Activated CD4-positive, alpha-beta memory T cell treated with anti-CD3 and anti-CD28 coated beads, Interleukin-2, amount 10 ng/mL, durations not matched to agents 7 days and 5 days (primary cell): ENCODE results near the gene OR2T33. TPM values are rescaled to one million over a fixed set of nuclear protein-coding genes. Genes with fewer than 3 reads are reported as not detected.

Source experiments
- CTCF ChIA-PET: fragments of 350-600 bp; sonication (Branson Sonifier 250); formaldehyde crosslinking; loops from one replicate; lab custom pipeline; 2021; ENCODE audit warnings: antibody characterized with exemption, inconsistent platforms; lab: Charles Lee
- POLR2A ChIA-PET: fragments of 350-600 bp; sonication (Branson Sonifier 250); formaldehyde crosslinking; loops from one replicate; lab custom pipeline; 2021; ENCODE audit warnings: antibody characterized with exemption; lab: Charles Lee
- DNase-seq: peaks from one replicate; pipeline ENCODE4 v3.0.0-alpha.2; 2020
- H3K27ac Mint-ChIP-seq: one replicate; pipeline ENCODE4 v1.8.0; 2021; ENCODE audit warnings: mild to moderate bottlenecking, mixed read lengths
- H3K27me3 Mint-ChIP-seq: one replicate; pipeline ENCODE4 v1.8.0; 2021; ENCODE audit warnings: mixed read lengths
- H3K36me3 Mint-ChIP-seq: one replicate; pipeline ENCODE4 v1.8.0; 2021; ENCODE audit warnings: low read depth, mixed read lengths
- H3K4me1 Mint-ChIP-seq: one replicate; pipeline ENCODE4 v1.8.0; 2021; ENCODE audit warnings: mixed read lengths
- H3K4me3 Mint-ChIP-seq: one replicate; pipeline ENCODE4 v1.8.0; 2021; ENCODE audit warnings: mild to moderate bottlenecking, mixed read lengths
- H3K9me3 Mint-ChIP-seq: one replicate; pipeline ENCODE4 v1.8.0; 2021; ENCODE audit warnings: mixed read lengths
- total RNA-seq, 2 experiments: library from RNA; stranded (reverse); gene quantifications; one replicate each; pipeline ENCODE4 v1.2.3, GENCODE V29; 2021

The OR2T33 gene
- total RNA-seq, 2 experiments from 2014 or later = not detected

DNA sequence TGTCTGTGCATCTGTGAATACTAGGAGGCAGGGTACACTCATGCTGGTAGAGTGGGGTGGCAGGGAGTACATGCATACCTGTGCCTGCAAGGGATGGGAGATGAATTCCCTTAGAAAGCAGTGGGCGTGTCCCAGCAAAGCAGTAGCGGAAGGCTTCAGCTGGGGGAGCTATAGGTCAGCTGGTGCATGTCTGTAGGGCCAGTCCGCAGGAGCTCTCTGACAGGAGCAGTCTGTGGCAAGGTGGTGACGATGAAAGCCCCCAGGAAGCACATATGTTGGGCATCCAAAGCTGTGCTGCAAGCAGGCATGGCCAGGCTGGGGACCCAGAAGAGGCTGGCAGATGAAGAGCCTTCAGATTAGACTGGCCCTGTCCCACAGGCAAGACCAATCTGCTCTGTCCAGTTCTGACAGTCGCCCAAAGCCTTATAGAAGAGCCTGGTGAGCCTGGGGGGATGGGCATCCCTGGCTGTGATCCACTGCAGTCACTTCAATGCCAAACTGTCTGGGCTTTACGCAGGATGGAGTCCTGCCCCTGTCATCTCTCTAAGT lies 48.3 kb downstream of the OR2T33 start:
- Mint-ChIP-seq H3K4me1 (no peaks in the 10 kb centered on the region), H3K27me3 (no peaks in the 10 kb centered on the region), H3K9me3 (peaks cover 3% of the 10 kb centered on the region), H3K4me3 (no peak overlapping the region), H3K36me3 (no peaks in the 10 kb centered on the region), H3K27ac (no peak overlapping the region)
- ChIA-PET CTCF (no interaction called here), POLR2A (no interaction called here)
- DNase-seq = no peak

DNA sequence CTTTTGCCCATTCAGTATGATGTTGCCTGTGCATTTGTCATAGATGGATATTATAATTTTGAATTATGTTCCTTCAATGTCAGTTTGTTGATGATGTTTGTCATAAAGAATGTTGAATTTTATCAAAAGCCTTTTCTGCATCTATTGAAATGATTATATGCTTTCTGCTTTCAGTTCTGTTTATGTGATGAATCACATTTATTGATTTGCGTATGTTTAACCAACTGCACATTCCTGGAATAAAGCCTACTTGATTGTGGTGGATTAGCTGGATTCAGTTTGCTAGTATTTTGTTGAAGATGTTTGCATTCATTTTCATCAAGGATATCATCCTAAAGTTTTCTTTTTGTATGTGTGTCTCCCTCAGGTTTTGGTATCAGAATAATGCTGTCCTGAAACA lies 52.2 kb downstream of the OR2T33 start:
- Mint-ChIP-seq H3K4me1 (no peaks in the 10 kb centered on the region), H3K36me3 (no peaks in the 10 kb centered on the region), H3K4me3 (no peak overlapping the region), H3K27me3 (no peaks in the 10 kb centered on the region), H3K9me3 (peaks cover 3% of the 10 kb centered on the region), H3K27ac (no peak overlapping the region)
- ChIA-PET CTCF (no interaction called here), POLR2A (no interaction called here)
- DNase-seq = no peak

Other genes with a start within 250 kb of the OR2T33 start
- under 1 TPM; 0.10 TPM for gene OR2L2, start 247.9 kb downstream of the OR2T33 start, total RNA-seq
- not detected for gene OR2L3, start 231.1 kb downstream of the OR2T33 start, total RNA-seq
- not detected for gene OR2L13, start 182.8 kb downstream of the OR2T33 start, total RNA-seq
- gene OR2M5, start 132.8 kb downstream of the OR2T33 start, total RNA-seq = not detected
- not detected for gene OR2M2, start 103.2 kb downstream of the OR2T33 start, total RNA-seq
- gene OR2M3, start 80.7 kb downstream of the OR2T33 start, total RNA-seq = not detected
- gene OR2M4, start 46.6 kb downstream of the OR2T33 start, total RNA-seq = not detected
- not detected for gene OR2T12, start 25.4 kb upstream of the OR2T33 start, total RNA-seq
- gene OR2M7, start 46.6 kb upstream of the OR2T33 start, total RNA-seq = not detected
- gene OR14C36, start 70.8 kb upstream of the OR2T33 start, total RNA-seq = not detected
- gene OR2T4, start 83.7 kb upstream of the OR2T33 start, total RNA-seq = not detected
- not detected for gene OR2T6, start 97.8 kb upstream of the OR2T33 start, total RNA-seq
- gene OR2T1, start 125.1 kb upstream of the OR2T33 start, total RNA-seq = not detected
- not detected for gene OR2T2, start 167.7 kb upstream of the OR2T33 start, total RNA-seq
- not detected for gene OR2T3, start 195.4 kb upstream of the OR2T33 start, total RNA-seq
- gene OR2T5, start 210.6 kb upstream of the OR2T33 start, total RNA-seq = not detected
- not detected for gene OR2G6, start 230.1 kb upstream of the OR2T33 start, total RNA-seq